Measurements from ENCODE around the gene SDF4.

- TF ChIP-seq CTCF (IDR thresholded peaks at IDR 0.05) (no peak), POLR2A (IDR thresholded peaks at IDR 0.05) (no peak)
Observed at GRCh38 chr1:1208713-1209433, 22.9 kb downstream of the SDF4 start.

Measured in suprapubic skin (tissue), 3 donors.